GM10266 (cell line): ENCODE results near the gene IQGAP2.

Source experiments
- DNase-seq: peaks from one replicate; pipeline ENCODE4 v3.0.0; 2012; ENCODE audit errors: extremely low spot score
- CTCF ChIP-seq: IDR thresholded peaks from 2 replicates; pipeline ENCODE4 v1.5.1; 2012; ENCODE audit warnings: mild to moderate bottlenecking, low read depth; ENCODE audit not compliant: control insufficient read depth, insufficient read depth; ENCODE audit errors: missing control alignments

Gene IQGAP2

GRCh38 chr5:76709762-76710161 is 306.7 kb downstream of the IQGAP2 start:
- no peak for DNase-seq
- TF ChIP-seq CTCF: no peak

- no peak for TF ChIP-seq CTCF
- peak; percentile 31 for DNase-seq
These were observed 307.9 kb downstream of the IQGAP2 start for GRCh38 chr5:76710991-76711390.

- TF ChIP-seq CTCF: no peak
- no peak for DNase-seq
These were observed 311.8 kb downstream of the IQGAP2 start for GRCh38 chr5:76714751-76715485.

GRCh38 chr5:76715486-76715735 is 312.3 kb downstream of the IQGAP2 start:
- DNase-seq: no peak
- no peak for TF ChIP-seq CTCF

- TF ChIP-seq CTCF: peak; percentile 70
- peak; percentile 79 for DNase-seq
These were observed 312.8 kb downstream of the IQGAP2 start, which contains the start of gene F2R for GRCh38 chr5:76715736-76716455. Gene F2R, plus strand, starts transcription at chr5:76716126. Its CDS starts 182 bp downstream, at chr5:76716308.

GRCh38 chr5:76716456-76717157 is 313.5 kb downstream of the IQGAP2 start:
- peak; percentile 24 for DNase-seq
- no peak for TF ChIP-seq CTCF
